GM18867 (cell line): ENCODE results near the gene RAB3GAP1.
"Not testable (repeated sequence)": the region's sequence is repeated elsewhere in the genome, so short reads cannot be mapped to it uniquely, and the experiment has no call there.

ENCODE experiments used
- ATAC-seq: cut with Tn5 transposase; IDR thresholded peaks from one replicate; pipeline ENCODE4 v1.9.1; 2021; ENCODE audit warnings: mild to moderate bottlenecking, moderate library complexity; ENCODE audit not compliant: unreplicated experiment

RAB3GAP1 gene

DNA sequence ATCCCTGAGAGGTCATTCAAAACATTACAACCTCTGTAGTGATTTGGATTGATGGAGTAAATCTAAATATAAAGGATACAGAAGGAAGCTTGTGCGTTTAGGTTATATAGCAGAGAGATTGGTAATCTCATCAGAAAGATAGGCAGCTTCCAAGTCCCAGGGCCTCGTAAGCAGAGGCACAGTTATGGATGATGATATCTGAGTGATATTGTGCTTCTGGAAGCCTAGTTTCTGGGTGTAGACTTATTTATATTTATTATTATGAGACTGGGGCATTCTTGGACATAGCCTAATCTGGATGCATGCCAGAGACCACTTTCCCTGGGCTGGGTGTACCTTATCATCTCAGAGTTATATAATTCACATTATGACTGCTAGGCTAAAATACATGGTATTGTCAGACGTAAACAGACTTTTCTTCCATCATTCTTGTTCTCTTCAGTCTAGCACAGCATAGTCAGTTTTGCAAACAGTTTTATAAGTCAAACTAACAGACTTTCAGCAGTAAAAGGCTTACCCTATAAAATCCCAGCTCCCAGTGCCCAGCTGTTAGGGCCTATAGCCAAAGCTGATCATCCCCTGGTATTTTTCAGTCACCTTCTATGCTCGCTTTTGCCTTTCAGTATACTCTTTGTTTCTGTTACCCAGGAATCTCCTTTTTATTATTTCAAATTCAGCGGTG lies 47.9 kb downstream of the RAB3GAP1 start:
- ATAC-seq: no peak

GRCh38 chr2:135103843-135104242 lies 51.8 kb downstream of the RAB3GAP1 start:
- no peak for ATAC-seq

DNA sequence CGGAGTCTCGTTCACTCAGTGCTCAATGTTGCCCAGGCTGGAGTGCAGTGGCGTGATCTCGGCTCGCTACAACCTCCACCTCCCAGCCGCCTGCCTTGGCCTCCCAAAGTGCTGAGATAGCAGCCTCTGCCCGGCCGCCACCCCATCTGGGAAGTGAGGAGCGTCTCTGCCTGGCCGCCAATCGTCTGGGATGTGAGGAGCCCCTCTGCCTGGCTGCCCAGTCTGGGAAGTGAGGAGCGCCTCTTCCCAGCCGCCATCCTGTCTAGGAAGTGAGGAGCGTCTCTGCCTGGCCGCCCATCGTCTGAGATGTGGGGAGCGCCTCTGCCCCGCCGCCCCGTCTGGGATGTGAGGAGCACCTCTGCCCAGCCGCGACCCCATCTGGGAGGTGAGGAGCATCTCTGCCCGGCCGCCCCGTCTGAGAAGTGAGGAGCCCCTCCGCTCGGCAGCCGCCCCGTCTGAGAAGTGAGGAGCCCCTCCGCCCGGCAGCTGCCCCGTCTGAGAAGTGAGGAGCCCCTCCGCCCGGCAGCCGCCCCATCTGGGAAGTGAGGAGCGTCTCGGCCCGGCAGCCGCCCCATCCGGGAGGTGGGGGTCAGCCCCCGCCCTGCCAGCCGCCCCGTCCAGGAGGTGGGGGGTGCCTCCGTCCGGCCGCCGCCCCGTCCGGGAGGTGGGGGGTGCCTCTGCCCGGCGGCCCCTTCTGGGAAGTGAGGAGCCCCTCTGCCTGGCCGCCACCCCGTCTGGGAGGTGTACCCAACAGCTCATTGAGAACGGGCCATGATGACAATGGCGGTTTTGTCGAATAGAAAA lies 53.6 kb downstream of the RAB3GAP1 start:
- ATAC-seq: not testable (repeated sequence)

- no peak for ATAC-seq
Observed at GRCh38 chr2:135113322-135113721, 61.2 kb downstream of the RAB3GAP1 start.

DNA sequence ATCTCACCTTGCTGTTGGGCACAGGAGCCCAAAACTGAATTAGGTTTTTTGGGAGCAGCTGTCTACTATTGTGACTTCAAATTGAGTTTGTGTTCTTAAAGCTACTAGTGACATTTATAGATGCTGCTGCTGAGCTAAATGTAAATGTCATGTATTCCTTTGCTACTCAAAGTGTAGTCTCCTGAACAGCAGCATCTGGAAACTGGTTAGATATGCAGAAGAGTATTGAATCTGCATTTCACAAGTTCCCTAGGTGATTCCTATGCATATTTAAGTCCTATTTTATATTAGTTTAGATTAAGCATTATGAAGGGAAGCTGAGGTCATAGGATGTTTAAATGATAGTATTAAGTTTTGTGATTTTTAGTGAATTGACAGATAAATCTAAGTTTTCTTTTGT lies 67.5 kb downstream of the RAB3GAP1 start:
- no peak for ATAC-seq

DNA sequence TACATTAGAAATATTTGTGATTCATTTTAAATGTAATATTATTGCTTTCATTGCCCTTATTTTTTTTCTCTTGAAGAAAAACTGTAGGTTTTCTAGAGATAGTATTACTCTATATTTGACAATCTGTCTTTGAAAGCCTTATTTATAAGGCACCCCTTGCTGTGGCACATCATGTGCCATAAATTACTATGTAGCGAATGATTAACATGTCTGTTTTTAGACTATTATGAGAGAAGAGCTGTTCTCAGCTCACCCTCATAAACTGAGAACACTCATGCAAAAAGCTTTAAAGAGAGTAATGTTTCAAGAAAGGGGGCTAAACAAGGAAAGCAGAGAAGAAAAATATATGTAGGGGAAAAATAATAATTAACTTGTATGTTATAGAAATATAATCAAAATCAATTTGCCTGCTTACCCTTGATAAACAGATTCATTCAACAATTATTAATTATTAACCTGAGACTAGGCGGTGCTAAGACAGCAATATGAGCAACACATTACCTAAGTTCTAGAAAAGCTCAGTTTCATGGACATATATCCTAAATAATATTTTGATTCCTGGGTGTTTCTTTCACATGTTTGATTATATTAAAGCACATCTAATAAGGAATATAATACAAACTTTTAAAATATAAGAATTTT lies 69.0 kb downstream of the RAB3GAP1 start:
- no peak for ATAC-seq

- ATAC-seq: not testable (repeated sequence)
Observed at GRCh38 chr2:135121658-135122039, 69.6 kb downstream of the RAB3GAP1 start.

GRCh38 chr2:135124924-135125886 lies 73.1 kb downstream of the RAB3GAP1 start:
- no peak for ATAC-seq

- no peak for ATAC-seq
Observed at GRCh38 chr2:135125940-135126339, 73.8 kb downstream of the RAB3GAP1 start.

GRCh38 chr2:135130751-135131150 lies 78.7 kb downstream of the RAB3GAP1 start:
- ATAC-seq: no peak

- no peak for ATAC-seq
Observed at GRCh38 chr2:135132314-135132713, 80.2 kb downstream of the RAB3GAP1 start.

- no peak for ATAC-seq
Observed at GRCh38 chr2:135140606-135141005, 88.5 kb downstream of the RAB3GAP1 start.

GRCh38 chr2:135142323-135142722 lies 90.2 kb downstream of the RAB3GAP1 start:
- ATAC-seq: no peak

DNA sequence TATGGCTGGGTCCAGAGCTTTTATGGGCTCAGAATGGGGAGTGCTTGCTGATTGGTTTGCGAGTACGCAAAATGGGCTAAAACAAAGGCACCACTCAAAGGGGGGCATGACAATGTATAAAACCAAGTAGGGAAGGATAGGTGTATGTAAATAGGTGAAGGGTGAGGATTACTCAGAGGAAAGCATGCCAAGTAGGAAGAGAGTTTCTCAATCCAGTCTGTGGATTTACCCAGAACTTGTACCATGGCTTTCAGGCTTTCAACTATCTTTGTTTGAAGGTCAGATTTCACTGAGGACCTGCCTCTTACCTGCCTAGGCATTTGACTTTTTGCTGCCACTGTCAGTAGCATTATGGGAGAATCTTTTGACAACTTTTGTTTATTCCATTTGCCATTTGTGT lies 92.3 kb downstream of the RAB3GAP1 start:
- no peak for ATAC-seq

DNA sequence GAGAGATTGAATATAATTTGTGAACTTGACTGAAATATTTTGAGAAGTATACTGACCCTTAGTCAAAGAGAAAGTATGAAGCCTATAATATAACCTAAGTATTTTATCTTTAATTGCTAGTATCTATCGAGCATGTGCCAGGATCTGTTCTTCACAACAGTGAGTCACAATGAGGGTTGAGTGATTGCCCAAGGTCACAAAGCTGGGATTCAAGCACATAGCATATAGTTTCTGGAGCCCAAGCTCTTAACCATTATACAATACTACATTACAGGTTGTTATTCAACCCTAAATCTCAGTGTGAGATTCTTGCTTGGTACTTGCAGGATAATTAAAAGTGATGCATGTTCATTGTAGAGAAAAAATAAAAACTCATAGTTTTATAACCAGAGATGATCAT lies 97.2 kb downstream of the RAB3GAP1 start:
- ATAC-seq: no peak

- ATAC-seq: no peak
Observed at GRCh38 chr2:135150725-135151124, 98.6 kb downstream of the RAB3GAP1 start.

DNA sequence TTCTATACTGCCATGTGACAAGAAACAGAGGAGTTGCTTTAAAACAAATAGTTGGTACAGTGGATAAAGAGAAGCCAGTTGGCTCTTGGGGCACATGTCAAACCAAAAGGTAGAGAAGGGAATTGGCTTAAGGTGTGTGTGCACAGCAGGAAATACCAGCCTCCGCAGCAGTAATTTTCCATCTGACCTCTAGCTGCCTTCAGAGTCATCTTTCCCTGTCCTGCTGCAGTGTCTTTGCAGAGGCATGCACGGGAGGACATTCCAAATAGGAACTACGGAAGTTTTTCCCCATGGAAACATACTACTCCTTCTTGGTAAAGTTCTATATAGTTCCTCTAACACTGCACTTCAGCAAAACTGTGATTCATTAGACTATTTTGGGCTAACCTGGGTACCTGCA lies 99.5 kb downstream of the RAB3GAP1 start:
- ATAC-seq: no peak

DNA sequence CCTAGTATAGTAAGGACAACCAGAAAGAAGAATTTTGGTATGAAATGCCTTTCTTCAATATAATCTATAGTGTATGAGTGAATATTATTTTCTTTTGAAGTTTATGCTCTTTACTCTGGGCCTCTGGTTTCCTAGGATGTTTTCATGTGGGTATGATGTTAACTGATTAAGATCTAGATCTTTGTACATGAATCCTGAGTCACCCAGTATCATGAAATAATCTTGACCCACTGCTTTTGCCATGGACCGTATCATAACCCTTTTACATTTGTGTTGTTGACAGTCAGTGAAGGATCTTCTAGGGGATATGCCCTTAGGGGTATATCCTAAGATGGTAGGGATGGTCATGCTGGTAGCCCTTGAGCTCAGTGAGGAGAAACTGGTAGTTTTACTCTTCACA lies 100.3 kb downstream of the RAB3GAP1 start:
- ATAC-seq: no peak

DNA sequence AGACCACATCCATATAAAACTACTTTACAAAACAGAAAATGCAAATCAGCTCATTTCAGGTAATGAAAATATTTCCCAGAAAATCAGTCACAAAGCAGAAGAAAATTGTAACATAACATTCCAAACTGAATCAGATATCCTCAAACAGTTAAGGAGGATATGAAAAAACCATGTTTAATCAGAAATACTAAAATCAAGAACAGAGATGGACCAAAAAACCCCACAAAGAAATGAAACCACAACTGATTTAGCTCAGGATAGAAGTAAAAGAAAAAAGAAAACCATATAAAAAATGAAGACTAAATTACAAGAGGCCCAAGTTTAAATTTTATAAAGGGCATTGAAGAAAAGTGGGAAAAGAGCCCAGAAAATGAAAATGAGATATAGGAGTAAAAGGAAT lies 102.9 kb downstream of the RAB3GAP1 start:
- no peak for ATAC-seq

GRCh38 chr2:135157856-135158255 lies 105.8 kb downstream of the RAB3GAP1 start:
- no peak for ATAC-seq

GRCh38 chr2:135159191-135159590 lies 107.1 kb downstream of the RAB3GAP1 start:
- no peak for ATAC-seq
